DND-41 (cell line): ENCODE measurements around the gene CHCHD3.

Experiments
- ATAC-seq: fragments of 200-7000 bp; cut with Tn5 transposase; 3 replicates; pipeline ENCODE4 v1.9.1; 2021; ENCODE audit warnings: low read depth; ENCODE audit not compliant: insufficient read depth
- DNase-seq: peaks from one replicate; pipeline ENCODE4 v3.0.0-alpha.2; 2020
- H2AFZ ChIP-seq: 2 replicates; pipeline ENCODE4 v1.6.0; 2012; ENCODE audit warnings: low read depth, low read length
- H3K27ac ChIP-seq: 2 replicates; pipeline ENCODE4 v1.5.1; 2012; ENCODE audit warnings: low read length, inconsistent platforms
- H3K27me3 ChIP-seq: fragments of 200-600 bp; sonication (generic); 2 replicates; pipeline ENCODE4 v1.6.0; 2012; ENCODE audit warnings: low read length, mild to moderate bottlenecking, inconsistent platforms; ENCODE audit not compliant: insufficient read depth, poor library complexity
- H3K36me3 ChIP-seq: 2 replicates; pipeline ENCODE4 v1.5.1; 2012; ENCODE audit warnings: low read length, inconsistent platforms; ENCODE audit not compliant: insufficient read depth
- H3K4me1 ChIP-seq: 2 replicates; pipeline ENCODE4 v1.5.1; 2012; ENCODE audit warnings: mild to moderate bottlenecking, low read length; ENCODE audit not compliant: insufficient read depth
- H3K4me2 ChIP-seq: 2 replicates; pipeline ENCODE4 v1.6.0; 2012; ENCODE audit warnings: mild to moderate bottlenecking, moderate library complexity, low read length, inconsistent platforms; ENCODE audit not compliant: insufficient read depth
- H3K4me3 ChIP-seq, 2 experiments: fragments of 200-600 bp in 1 of 2; shearing (Covaris generic) in 1 of 2; 2 replicates each; pipeline ENCODE4 v1.5.1; 2012 to 2016; ENCODE audit warnings: inconsistent platforms in 2 of 2, low read length in 2 of 2, mild to moderate bottlenecking in 2 of 2, low read depth in 1 of 2, moderate library complexity in 1 of 2
- H3K79me2 ChIP-seq: 2 replicates; pipeline ENCODE4 v1.6.0; 2012; ENCODE audit warnings: low read length, inconsistent platforms; ENCODE audit not compliant: insufficient read depth
- H3K9ac ChIP-seq: 2 replicates; pipeline ENCODE4 v1.6.0; 2012; ENCODE audit warnings: low read depth, mild to moderate bottlenecking, inconsistent platforms, low read length, moderate library complexity
- H3K9me3 ChIP-seq: 2 replicates; pipeline ENCODE4 v1.5.1; 2012; ENCODE audit warnings: low read length, moderate library complexity, mild to moderate bottlenecking, inconsistent platforms; ENCODE audit not compliant: insufficient read depth, severe bottlenecking
- H4K20me1 ChIP-seq: 2 replicates; pipeline ENCODE4 v1.6.0; 2012; ENCODE audit warnings: low read length; ENCODE audit not compliant: insufficient read depth
- EZH2 ChIP-seq: IDR thresholded peaks from 3 replicates; pipeline ENCODE4 v1.6.1; 2012; ENCODE audit warnings: borderline replicate concordance, low read depth, mild to moderate bottlenecking, moderate library complexity, low read length, inconsistent platforms; ENCODE audit not compliant: severe bottlenecking
- TF ChIP-seq, protein P1 (sequence below): IDR thresholded peaks from 2 replicates; pipeline ENCODE4 v1.5.1; 2012; ENCODE audit warnings: borderline replicate concordance, low read length, moderate library complexity, mild to moderate bottlenecking; ENCODE audit not compliant: poor library complexity, severe bottlenecking; ENCODE audit errors: extremely low read depth

The CHCHD3 gene

GRCh38 chr7:132751244-132751647 lies 330.6 kb downstream of the CHCHD3 start:
- Histone ChIP-seq H4K20me1 (no peaks in the 10 kb centered on the region), H3K79me2 (no peaks in the 10 kb centered on the region), H3K9ac (no peak overlapping the region), H2AFZ (no peak overlapping the region), H3K9me3 (no peaks in the 10 kb centered on the region), H3K27ac (no peak overlapping the region), H3K27me3 (no peaks in the 10 kb centered on the region), H3K36me3 (no peaks in the 10 kb centered on the region), H3K4me3 (no peak overlapping the region), H3K4me2 (no peak overlapping the region), H3K4me1 (no peaks in the 10 kb centered on the region)
- TF ChIP-seq, protein P1, sequence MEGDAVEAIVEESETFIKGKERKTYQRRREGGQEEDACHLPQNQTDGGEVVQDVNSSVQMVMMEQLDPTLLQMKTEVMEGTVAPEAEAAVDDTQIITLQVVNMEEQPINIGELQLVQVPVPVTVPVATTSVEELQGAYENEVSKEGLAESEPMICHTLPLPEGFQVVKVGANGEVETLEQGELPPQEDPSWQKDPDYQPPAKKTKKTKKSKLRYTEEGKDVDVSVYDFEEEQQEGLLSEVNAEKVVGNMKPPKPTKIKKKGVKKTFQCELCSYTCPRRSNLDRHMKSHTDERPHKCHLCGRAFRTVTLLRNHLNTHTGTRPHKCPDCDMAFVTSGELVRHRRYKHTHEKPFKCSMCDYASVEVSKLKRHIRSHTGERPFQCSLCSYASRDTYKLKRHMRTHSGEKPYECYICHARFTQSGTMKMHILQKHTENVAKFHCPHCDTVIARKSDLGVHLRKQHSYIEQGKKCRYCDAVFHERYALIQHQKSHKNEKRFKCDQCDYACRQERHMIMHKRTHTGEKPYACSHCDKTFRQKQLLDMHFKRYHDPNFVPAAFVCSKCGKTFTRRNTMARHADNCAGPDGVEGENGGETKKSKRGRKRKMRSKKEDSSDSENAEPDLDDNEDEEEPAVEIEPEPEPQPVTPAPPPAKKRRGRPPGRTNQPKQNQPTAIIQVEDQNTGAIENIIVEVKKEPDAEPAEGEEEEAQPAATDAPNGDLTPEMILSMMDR, result no peak
- no peak for TF ChIP-seq EZH2
- no peak for ATAC-seq
- DNase-seq, result no peak

GRCh38 chr7:132750530-132751217 lies 331.2 kb downstream of the CHCHD3 start:
- no peak for DNase-seq
- Histone ChIP-seq H3K27me3 (no peaks in the 10 kb centered on the region), H3K4me1 (no peaks in the 10 kb centered on the region), H4K20me1 (no peaks in the 10 kb centered on the region), H3K9me3 (no peaks in the 10 kb centered on the region), H3K4me3 (no peak overlapping the region), H3K9ac (no peak overlapping the region), H2AFZ (no peak overlapping the region), H3K36me3 (no peaks in the 10 kb centered on the region), H3K27ac (no peak overlapping the region), H3K79me2 (no peaks in the 10 kb centered on the region), H3K4me2 (no peak overlapping the region)
- no peak for ATAC-seq
- TF ChIP-seq, protein P1, result no peak
- TF ChIP-seq EZH2, result no peak

DNA sequence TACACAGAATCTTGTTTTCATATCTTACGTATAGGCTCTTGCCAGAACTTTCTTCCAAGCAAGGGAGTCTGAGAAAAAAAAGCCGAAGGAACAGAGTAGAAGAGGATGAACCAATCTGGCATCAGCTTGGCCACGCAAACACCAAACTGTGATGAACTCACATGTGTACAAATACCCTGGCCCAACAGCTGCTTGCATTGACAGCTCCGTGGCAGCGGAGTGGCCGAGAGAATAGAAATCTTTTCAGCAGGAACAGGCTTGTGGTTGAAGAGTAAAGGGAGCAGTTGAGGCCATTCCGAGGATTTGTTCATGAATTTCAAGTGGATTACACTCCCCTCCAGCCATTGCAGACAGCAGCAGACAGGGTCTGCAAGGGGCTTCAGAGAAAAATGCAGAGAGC lies 331.8 kb downstream of the CHCHD3 start:
- TF ChIP-seq EZH2, result no peak
- TF ChIP-seq, protein P1, result no peak
- no peak overlapping the region for H3K9ac ChIP-seq
- ATAC-seq (no peak), DNase-seq (no peak)
- no peak overlapping the region for H3K4me2 ChIP-seq
- no peaks in the 10 kb centered on the region for H3K27me3 ChIP-seq
- H3K36me3 ChIP-seq, result no peaks in the 10 kb centered on the region
- H2AFZ ChIP-seq, result no peak overlapping the region
- H3K4me1 ChIP-seq, result no peaks in the 10 kb centered on the region
- H3K79me2 ChIP-seq, result no peaks in the 10 kb centered on the region
- no peaks in the 10 kb centered on the region for H4K20me1 ChIP-seq
- H3K27ac ChIP-seq, result no peak overlapping the region
- H3K9me3 ChIP-seq, result no peaks in the 10 kb centered on the region
- H3K4me3 ChIP-seq, result no peak overlapping the region
